Iris pigment epithelial cell (primary cell): ENCODE data around the gene R3HDM4.
"Not testable (repeated sequence)": the region's sequence is repeated elsewhere in the genome, so short reads cannot be mapped to it uniquely, and the experiment has no call there.

Experiments
- DNase-seq: peaks from one replicate; pipeline ENCODE4 v3.0.0-alpha.2; 2011; ENCODE audit warnings: low read depth

R3HDM4 gene

DNA sequence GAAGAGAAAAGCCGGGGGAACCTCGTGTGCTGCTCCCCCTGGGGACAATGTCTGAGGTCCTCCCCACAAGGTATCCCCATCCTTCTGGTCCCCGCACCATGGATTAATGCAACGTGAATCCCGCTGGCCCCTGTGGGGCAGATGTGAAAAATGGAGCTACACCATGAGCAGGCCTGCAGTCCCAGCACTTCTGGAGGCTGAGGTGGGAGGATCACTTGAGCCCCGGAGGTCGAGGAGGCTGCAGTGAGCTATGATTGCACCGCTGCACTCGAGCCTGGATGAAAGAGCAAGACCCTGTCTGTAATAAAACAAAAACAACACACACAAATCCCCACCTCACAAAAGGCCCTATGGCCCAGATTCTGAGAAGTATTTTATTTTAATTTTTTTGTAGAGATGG is 54.7 kb downstream of the R3HDM4 start:
- no peak for DNase-seq

DNA sequence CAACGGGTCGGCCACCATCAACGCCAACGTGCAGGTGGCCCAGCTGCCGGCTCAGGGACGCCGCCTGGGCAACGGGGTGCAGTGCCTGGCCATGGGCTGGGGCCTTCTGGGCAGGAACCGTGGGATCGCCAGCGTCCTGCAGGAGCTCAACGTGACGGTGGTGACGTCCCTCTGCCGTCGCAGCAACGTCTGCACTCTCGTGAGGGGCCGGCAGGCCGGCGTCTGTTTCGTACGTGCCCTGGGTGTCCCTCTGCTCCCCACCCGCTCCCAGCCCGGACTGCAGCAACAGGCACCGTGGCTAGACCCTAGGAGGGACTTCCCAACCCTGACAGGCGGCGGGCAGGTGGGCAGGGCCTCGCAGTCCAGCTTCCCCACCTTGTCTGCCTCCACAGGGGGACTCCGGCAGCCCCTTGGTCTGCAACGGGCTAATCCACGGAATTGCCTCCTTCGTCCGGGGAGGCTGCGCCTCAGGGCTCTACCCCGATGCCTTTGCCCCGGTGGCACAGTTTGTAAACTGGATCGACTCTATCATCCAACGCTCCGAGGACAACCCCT is 57.4 kb downstream of the R3HDM4 start:
- DNase-seq = no peak

- DNase-seq = no peak
Measured at GRCh38 chr19:855142-855541, 57.9 kb downstream of the R3HDM4 start.

DNA sequence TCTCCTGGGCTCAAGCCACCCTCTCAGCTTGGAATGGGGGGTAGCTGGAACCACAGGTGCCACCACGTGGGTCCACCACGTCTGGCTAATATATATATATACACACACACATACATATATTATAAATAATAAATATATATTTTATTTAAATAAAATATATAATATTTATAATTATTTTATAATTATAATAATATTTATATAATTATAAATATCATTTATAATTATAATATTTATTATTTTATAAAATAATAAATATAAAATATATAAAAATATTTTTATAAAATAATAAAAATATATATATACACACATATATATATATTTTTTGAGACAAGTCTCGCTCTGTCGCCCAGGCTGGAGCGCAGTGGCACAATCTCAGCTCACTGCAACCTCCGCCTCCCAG is 58.5 kb downstream of the R3HDM4 start:
- no peak for DNase-seq

DNA sequence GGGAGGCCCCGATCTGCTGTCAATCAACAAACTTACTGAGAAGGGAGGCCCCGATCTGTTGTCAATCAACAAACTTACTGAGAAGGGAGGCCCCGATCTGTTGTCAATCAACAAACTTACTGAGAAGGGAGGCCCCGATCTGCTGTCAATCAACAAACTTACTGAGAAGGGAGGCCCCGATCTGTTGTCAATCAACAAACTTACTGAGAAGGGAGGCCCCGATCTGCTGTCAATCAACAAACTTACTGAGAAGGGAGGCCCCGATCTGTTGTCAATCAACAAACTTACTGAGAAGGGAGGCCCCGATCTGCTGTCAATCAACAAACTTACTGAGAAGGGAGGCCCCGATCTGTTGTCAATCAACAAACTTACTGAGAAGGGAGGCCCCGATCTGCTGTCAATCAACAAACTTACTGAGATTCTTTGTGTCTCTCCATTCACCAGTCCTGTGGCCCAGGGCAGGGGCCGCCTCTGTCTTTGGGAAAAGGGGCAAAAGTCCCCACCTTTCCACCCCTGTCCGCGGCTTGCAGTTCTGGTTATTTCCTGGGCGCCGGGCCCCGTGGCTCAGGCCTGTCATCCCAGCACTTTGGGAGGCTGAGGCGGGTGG is 59.3 kb downstream of the R3HDM4 start:
- DNase-seq = not testable (repeated sequence)

- DNase-seq = no peak
Measured at GRCh38 chr19:853014-853585, 59.9 kb downstream of the R3HDM4 start.

DNA sequence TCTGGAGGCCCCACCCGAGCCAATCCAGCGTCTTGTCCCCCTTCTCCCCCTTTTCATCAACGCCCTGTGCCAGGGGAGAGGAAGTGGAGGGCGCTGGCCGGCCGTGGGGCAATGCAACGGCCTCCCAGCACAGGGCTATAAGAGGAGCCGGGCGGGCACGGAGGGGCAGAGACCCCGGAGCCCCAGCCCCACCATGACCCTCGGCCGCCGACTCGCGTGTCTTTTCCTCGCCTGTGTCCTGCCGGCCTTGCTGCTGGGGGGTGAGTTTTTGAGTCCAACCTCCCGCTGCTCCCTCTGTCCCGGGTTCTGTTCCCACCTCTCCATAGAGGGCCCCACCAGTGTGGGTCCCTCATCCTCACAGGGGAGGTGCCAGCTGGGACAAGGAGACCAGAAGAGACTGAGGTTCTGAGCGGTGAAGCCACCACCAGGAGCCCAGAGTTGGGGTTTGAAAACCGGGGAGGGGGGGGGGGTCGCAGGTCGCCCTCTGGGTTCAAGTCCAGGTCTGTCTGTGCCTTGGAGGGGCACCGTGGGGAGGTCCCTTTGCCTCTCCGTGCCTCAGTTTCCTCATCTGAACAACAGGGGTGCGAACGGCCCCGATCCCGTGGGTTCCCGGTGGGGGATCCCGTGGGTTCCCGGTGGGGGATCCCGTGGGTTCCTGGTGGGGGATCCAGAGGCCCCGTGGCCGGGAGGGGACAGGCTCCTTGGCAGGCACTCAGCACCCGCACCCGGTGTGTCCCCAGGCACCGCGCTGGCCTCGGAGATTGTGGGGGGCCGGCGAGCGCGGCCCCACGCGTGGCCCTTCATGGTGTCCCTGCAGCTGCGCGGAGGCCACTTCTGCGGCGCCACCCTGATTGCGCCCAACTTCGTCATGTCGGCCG is 60.6 kb downstream of the R3HDM4 start, which contains the start of gene ELANE:
Gene ELANE, plus strand, starts transcription at position 168 of the 878 bp plus-strand sequence. Its CDS starts 26 bp downstream, at position 194.
- DNase-seq = no peak

- DNase-seq = no peak
Measured at GRCh38 chr19:850979-851335, 62.1 kb downstream of the R3HDM4 start.

DNA sequence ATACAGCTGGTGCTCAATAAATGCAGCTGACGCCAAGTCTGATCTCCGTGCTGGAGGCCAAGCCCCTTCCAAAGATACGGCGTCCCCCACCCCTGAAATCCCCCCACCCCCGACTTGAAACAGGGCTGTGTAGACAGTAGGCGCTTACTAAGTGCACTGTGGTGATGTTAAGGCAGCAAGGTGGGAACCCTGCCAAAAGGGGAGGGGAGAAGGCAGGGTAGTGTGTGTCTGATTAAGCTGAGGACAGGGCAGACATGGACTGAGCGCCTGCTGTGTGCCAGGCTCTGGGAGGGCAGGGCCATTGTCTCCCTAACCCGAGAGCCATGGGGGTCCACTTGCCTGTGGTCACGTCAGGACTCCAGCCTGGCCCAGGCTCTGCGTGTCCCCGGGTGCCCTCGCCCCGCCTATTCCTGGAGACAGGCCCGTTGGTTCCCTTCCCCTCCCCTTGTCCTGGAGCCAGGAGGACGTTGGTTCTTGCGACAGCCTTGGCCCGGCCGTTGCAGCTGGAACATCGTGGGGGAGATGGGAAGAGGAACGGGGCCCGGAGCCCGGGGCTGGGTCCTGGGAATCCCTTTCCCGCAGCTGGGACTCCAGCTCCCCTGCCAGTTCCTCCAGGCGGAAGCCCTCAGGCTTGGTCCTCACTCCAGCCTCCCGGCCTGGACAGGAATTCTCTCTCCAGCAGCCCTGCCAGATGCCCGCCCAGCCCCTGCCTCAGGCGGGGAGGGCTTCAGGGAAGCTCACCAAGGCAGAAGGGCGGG is 62.6 kb downstream of the R3HDM4 start:
- peak; percentile 74 for DNase-seq

GRCh38 chr19:849195-849594 is 63.8 kb downstream of the R3HDM4 start:
- DNase-seq = not testable (repeated sequence)

DNA sequence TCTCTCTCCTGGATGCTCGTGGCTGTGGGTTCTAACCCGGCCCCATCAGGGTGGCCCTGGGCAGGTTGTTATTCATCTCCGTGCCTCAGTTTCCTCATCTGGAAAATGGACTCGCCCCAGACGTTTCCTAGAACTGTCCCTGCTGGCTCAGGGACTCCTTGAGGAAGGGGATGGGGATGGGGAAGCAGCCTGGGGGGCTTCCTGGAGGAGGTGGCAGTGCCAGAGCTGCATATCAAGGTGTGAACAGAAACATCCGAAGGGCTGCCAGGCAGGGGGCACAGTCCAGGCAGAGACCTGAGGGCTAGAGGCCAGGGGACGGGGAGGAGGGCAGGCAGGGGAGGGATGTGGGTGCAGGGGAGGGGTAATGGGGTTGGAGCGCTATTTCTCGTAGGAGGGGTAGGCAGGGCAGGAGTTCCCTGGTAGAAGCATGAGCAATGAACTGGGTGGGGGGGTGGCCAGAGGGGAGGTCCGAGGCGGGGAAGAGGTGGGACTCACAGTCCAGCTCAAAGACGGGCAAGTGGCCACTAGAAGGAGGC is 64.6 kb downstream of the R3HDM4 start:
- no peak for DNase-seq
